Fibroblast of lung (primary cell): Measurements from ENCODE around the gene ITPK1. TPM values are rescaled to one million over a fixed set of nuclear protein-coding genes. Genes with fewer than 3 reads are reported as not detected.
"Not testable (repeated sequence)": the region's sequence is repeated elsewhere in the genome, so short reads cannot be mapped to it uniquely, and the experiment has no call there.

ENCODE experiments used
- DNase-seq, 2 donors: peaks; one replicate each; pipeline versions ENCODE4 v3.0.0 to v3.0.0-alpha.2; 2010; ENCODE audit warnings: low read depth in 2 of 2
- H2AFZ ChIP-seq: 2 replicates; pipeline ENCODE4 v1.5.1; 2012; ENCODE audit warnings: low read length, control low read depth, inconsistent platforms
- H3K27ac ChIP-seq: 2 replicates; pipeline ENCODE4 v1.5.1; 2011; ENCODE audit warnings: low read length, control low read depth; ENCODE audit not compliant: insufficient read depth
- H3K27me3 ChIP-seq: 2 replicates; pipeline ENCODE4 v1.5.1; 2011; ENCODE audit warnings: mild to moderate bottlenecking, low read length; ENCODE audit not compliant: control insufficient read depth, insufficient read depth
- H3K36me3 ChIP-seq: 2 replicates; pipeline ENCODE4 v1.5.1; 2011; ENCODE audit warnings: low read length; ENCODE audit not compliant: control insufficient read depth, insufficient read depth
- H3K4me1 ChIP-seq: 2 replicates; pipeline ENCODE4 v1.5.1; 2011; ENCODE audit warnings: low read length; ENCODE audit not compliant: control insufficient read depth, insufficient read depth; ENCODE audit errors: extremely low read depth
- H3K4me2 ChIP-seq: 2 replicates; pipeline ENCODE4 v1.5.1; 2011; ENCODE audit warnings: low read length, control low read depth; ENCODE audit not compliant: insufficient read depth; ENCODE audit errors: extremely low read depth
- H3K4me3 ChIP-seq, 4 experiments: fragments of 200-600 bp in 1 of 4; sonication (generic) in 1 of 4; replicated peaks in 1 of 4; 2 replicates each; pipeline ENCODE4 v1.5.1; 2011 to 2016; ENCODE audit warnings: low read length in 4 of 4, low read depth in 3 of 4, mild to moderate bottlenecking in 3 of 4, control low read depth in 2 of 4, inconsistent platforms in 1 of 4, mixed read lengths in 1 of 4; ENCODE audit not compliant: insufficient read depth in 1 of 4; ENCODE audit errors: control extremely low read depth in 1 of 4
- H3K79me2 ChIP-seq: 2 replicates; pipeline ENCODE4 v1.5.1; 2012; ENCODE audit warnings: mild to moderate bottlenecking, low read length, inconsistent platforms; ENCODE audit not compliant: control insufficient read depth, insufficient read depth
- H3K9ac ChIP-seq: 2 replicates; pipeline ENCODE4 v1.5.1; 2011; ENCODE audit warnings: mild to moderate bottlenecking, low read length, control low read depth; ENCODE audit not compliant: insufficient read depth
- H3K9me3 ChIP-seq: 2 replicates; pipeline ENCODE4 v1.5.1; 2012; ENCODE audit warnings: low read depth, low read length; ENCODE audit not compliant: control insufficient read depth, insufficient read depth
- H4K20me1 ChIP-seq: 2 replicates; pipeline ENCODE4 v1.5.1; 2011; ENCODE audit warnings: low read length; ENCODE audit not compliant: control insufficient read depth, insufficient read depth; ENCODE audit errors: extremely low read depth
- EZH2 ChIP-seq: IDR thresholded peaks from 2 replicates; pipeline ENCODE4 v1.5.1; 2012; ENCODE audit warnings: low read length, control low read depth, mild to moderate bottlenecking; ENCODE audit errors: missing control alignments
- polyA plus RNA-seq, 2 donors: library from polyadenylated mRNA; depleted of rRNA in 1 of 2; stranded (reverse) in 1 of 2; unstranded in 1 of 2; fragments of >200 nt; gene quantifications; 2 replicates each; pipeline ENCODE4 v1.2.1, GENCODE V29; 2011 to 2012; ENCODE audit warnings: missing spikeins in 1 of 2
- total RNA-seq: library from RNA; depleted of rRNA; stranded (reverse); fragments of >200 nt; gene quantifications from 2 replicates; pipeline ENCODE4 v1.2.1, GENCODE V29; 2014
- TF ChIP-seq, protein P1 (sequence below), 2 donors: IDR thresholded peaks in 1 of 2; conservative IDR thresholded peaks in 1 of 2; 1 replicate in 1 of 2; 2 replicates in 1 of 2; pipeline ENCODE4 v1.5.1; 2011 to 2012; ENCODE audit warnings: low read length in 2 of 2, control low read depth in 1 of 2, inconsistent platforms in 1 of 2, low read depth in 1 of 2, mild to moderate bottlenecking in 1 of 2

Gene ITPK1
- total and polyA plus RNA-seq, 2 donors (not counting 1 experiment from before 2014, with no cell fraction given): 9.2 to 23.1 TPM

DNA sequence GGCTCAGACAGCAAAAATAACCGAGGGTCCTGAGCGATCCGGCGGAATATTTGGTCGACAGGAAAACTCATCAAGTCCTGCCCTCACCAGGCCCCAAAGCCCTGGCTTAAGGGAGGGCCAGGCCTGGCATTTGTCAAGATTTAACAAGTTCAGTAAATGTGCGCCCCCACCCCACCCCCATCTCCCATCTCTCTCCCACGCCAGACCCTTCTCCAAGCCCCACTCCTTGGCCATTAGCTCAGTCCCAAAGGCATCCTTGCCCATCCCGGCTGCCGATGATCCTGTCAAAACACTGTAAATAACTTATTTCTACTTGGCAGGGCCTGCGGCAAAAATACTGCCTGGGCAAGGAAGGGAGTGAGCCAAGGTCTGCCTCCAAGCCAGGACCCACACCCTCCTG is 52.8 kb downstream of the ITPK1 start:
- TF ChIP-seq EZH2: no peak
- TF ChIP-seq, protein P1, sequence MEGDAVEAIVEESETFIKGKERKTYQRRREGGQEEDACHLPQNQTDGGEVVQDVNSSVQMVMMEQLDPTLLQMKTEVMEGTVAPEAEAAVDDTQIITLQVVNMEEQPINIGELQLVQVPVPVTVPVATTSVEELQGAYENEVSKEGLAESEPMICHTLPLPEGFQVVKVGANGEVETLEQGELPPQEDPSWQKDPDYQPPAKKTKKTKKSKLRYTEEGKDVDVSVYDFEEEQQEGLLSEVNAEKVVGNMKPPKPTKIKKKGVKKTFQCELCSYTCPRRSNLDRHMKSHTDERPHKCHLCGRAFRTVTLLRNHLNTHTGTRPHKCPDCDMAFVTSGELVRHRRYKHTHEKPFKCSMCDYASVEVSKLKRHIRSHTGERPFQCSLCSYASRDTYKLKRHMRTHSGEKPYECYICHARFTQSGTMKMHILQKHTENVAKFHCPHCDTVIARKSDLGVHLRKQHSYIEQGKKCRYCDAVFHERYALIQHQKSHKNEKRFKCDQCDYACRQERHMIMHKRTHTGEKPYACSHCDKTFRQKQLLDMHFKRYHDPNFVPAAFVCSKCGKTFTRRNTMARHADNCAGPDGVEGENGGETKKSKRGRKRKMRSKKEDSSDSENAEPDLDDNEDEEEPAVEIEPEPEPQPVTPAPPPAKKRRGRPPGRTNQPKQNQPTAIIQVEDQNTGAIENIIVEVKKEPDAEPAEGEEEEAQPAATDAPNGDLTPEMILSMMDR (conservative IDR thresholded peaks at IDR 0.05 in 1 of 2, IDR thresholded peaks at IDR 0.05 in 1 of 2; ENCODE audit: low read depth in 1 of 2, low read length in 2 of 2): no peak
- H3K27ac ChIP-seq: no peak overlapping the region
- no peak overlapping the region for H3K9ac ChIP-seq
- H2AFZ ChIP-seq: no peak overlapping the region
- H3K27me3 ChIP-seq: no peaks in the 10 kb centered on the region
- no peaks in the 10 kb centered on the region for H3K9me3 ChIP-seq
- H3K4me1 ChIP-seq: peaks cover 9% of the 10 kb centered on the region
- H3K36me3 ChIP-seq: no peaks in the 10 kb centered on the region
- H3K4me3 ChIP-seq: no peak overlapping the region
- H3K4me2 ChIP-seq: no peak overlapping the region
- H4K20me1 ChIP-seq: no peaks in the 10 kb centered on the region
- no peaks in the 10 kb centered on the region for H3K79me2 ChIP-seq
- DNase-seq: no peak

DNA sequence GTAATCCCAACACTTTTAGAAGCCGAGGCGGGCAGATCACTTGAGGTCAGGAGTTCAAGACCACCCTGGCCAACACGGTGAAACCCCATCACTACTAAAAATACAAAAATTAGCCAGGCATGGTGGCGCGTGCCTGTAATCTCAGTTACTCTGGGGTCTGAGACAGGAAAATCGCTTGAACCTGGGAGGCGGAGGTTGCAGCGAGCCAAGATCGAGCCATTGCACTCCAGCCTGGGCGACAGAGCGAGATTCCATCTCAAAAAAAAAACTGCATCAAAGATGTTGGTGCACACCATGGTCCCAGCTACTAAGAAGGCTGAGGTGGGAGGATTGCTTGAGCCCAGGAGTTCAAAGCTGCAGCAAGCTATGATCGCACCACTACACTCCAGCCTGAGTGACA is 53.7 kb downstream of the ITPK1 start:
- not testable (repeated sequence) for H3K27me3 ChIP-seq, H3K9ac ChIP-seq, H3K4me3 ChIP-seq

DNA sequence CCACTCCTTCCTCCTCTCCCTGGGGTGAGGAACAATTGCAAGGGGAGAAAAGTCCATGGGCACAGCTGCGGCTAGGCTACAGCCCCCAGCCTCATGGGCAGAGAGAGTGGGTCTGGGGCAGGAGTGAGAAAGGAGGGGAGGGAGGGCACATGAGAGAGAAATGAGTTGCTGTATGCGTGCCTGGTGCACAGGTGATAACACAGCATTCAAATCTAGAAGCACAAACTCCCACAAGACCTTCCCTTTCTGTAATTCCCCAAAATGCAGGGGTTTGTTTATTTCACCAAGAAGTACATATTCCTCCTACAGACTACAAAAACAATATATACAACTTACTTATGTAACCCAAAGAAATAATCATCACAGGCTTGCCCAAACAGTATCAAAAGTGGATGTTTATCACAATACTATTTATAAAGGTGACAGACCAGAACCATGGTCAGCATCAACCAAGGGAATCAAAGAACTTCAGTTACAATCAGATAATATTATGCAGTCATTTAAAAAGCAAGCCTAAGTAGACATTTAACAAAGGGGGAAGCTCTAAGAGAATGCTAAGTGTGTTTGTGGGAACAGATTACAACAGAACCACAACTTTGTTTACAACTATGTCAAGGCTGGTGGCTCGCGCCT is 54.2 kb downstream of the ITPK1 start:
- H4K20me1 ChIP-seq: no peaks in the 10 kb centered on the region
- no peaks in the 10 kb centered on the region for H3K79me2 ChIP-seq
- no peak overlapping the region for H3K4me2 ChIP-seq
- no peak overlapping the region for H3K9ac ChIP-seq
- H3K4me1 ChIP-seq: peaks cover 15% of the 10 kb centered on the region
- H2AFZ ChIP-seq: no peak overlapping the region
- no peaks in the 10 kb centered on the region for H3K36me3 ChIP-seq
- H3K9me3 ChIP-seq: no peaks in the 10 kb centered on the region
- no peak overlapping the region for H3K4me3 ChIP-seq
- no peak for DNase-seq
- TF ChIP-seq, protein P1 (conservative IDR thresholded peaks at IDR 0.05 in 1 of 2, IDR thresholded peaks at IDR 0.05 in 1 of 2; ENCODE audit: low read depth in 1 of 2, low read length in 2 of 2): no peak
- TF ChIP-seq EZH2: no peak
- H3K27ac ChIP-seq: no peak overlapping the region
- no peaks in the 10 kb centered on the region for H3K27me3 ChIP-seq

More for the DNA sequence above, 53.7 kb downstream of the ITPK1 start:
- H2AFZ ChIP-seq, DNase-seq, H3K4me2 ChIP-seq, H3K9me3 ChIP-seq, H3K36me3 ChIP-seq, H3K79me2 ChIP-seq, H4K20me1 ChIP-seq, H3K27ac ChIP-seq: not testable (repeated sequence)
- peaks cover 11% of the 10 kb centered on the region for H3K4me1 ChIP-seq
